GM13977 (cell line): ENCODE results near the gene EIF4G1.

Experiments used
- DNase-seq: peaks from one replicate; pipeline ENCODE4 v3.0.0; 2012; ENCODE audit warnings: low spot score
- in situ Hi-C: fragments of 300-500 bp; cut with MboI; formaldehyde crosslinking; loops from one replicate; pipeline ENCODE4 v1.12.0; 2022; ENCODE audit warnings: low sequenced_read_pairs, low pct_unique_long_range_greater_than_20kb, mixed read lengths, inconsistent platforms; ENCODE audit not compliant: unreplicated experiment
- TF ChIP-seq, protein P1 (sequence below): IDR thresholded peaks from 2 replicates; pipeline ENCODE4 v1.5.1; 2012; ENCODE audit warnings: mild to moderate bottlenecking, control low read depth; ENCODE audit not compliant: insufficient read depth; ENCODE audit errors: extremely low read depth, missing control alignments

Gene EIF4G1

DNA sequence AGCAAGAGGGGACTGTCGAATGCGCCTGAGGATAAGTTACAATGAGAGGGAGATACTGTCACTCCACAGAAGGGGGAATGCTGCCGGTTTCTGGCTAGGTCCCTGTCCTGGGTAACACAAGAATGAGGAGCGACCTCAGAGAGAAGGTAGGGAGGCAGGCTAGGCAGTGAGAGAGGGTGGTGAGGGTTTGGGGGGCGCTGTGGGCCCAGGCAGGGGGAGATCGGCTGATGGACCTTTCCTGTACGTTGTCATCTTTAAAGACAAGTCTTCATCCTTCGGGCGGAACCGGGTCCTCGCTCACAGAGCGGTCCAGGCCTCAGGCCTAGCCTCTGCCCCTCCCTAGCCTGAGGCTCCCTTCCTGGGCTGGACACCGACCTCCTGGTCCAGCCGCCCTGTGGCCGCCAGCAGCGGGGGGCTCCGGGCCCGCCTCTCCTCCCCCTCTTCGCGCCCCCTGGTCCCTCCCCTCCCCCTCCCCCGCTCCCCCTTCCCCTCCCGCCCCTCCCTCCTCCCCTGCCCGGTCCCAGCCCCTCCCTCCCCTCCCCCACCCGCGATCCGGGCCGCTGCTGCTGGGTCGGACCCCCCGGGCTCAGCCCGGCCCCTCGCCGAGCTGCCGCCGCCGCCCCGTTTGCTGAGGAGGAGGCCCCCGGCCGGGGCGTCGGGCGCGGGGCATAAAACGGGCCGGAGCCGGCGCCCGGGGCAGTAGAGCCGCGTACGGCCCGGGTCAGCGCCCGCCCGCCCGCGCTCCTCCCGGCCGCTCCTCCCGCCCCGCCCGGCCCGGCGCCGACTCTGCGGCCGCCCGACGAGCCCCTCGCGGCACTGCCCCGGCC, 65.2 kb downstream of the EIF4G1 start, which contains the start of gene CHRD:
TSS of gene CHRD (plus strand) at position 697 of the 827 bp plus-strand sequence. CDS start 265 bp downstream, outside the sequence.
- no peak for DNase-seq
- TF ChIP-seq, protein P1, sequence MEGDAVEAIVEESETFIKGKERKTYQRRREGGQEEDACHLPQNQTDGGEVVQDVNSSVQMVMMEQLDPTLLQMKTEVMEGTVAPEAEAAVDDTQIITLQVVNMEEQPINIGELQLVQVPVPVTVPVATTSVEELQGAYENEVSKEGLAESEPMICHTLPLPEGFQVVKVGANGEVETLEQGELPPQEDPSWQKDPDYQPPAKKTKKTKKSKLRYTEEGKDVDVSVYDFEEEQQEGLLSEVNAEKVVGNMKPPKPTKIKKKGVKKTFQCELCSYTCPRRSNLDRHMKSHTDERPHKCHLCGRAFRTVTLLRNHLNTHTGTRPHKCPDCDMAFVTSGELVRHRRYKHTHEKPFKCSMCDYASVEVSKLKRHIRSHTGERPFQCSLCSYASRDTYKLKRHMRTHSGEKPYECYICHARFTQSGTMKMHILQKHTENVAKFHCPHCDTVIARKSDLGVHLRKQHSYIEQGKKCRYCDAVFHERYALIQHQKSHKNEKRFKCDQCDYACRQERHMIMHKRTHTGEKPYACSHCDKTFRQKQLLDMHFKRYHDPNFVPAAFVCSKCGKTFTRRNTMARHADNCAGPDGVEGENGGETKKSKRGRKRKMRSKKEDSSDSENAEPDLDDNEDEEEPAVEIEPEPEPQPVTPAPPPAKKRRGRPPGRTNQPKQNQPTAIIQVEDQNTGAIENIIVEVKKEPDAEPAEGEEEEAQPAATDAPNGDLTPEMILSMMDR, result no peak
- in situ Hi-C loops, result no loop called here

DNA sequence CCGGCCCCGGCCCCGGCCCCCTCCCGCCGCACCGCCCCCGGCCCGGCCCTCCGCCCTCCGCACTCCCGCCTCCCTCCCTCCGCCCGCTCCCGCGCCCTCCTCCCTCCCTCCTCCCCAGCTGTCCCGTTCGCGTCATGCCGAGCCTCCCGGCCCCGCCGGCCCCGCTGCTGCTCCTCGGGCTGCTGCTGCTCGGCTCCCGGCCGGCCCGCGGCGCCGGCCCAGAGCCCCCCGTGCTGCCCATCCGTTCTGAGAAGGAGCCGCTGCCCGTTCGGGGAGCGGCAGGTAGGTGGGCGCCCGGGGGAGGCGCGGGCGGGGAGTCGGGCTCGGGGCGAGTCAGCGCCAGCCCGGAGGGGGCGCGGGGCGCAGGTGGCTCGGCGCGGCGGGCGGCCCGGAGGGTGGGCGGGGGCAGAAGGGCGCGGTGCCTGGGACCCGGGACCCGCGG, 65.8 kb downstream of the EIF4G1 start:
- DNase-seq, result peak; percentile 75
- TF ChIP-seq, protein P1, result no peak
- in situ Hi-C loops, result no loop called here

DNA sequence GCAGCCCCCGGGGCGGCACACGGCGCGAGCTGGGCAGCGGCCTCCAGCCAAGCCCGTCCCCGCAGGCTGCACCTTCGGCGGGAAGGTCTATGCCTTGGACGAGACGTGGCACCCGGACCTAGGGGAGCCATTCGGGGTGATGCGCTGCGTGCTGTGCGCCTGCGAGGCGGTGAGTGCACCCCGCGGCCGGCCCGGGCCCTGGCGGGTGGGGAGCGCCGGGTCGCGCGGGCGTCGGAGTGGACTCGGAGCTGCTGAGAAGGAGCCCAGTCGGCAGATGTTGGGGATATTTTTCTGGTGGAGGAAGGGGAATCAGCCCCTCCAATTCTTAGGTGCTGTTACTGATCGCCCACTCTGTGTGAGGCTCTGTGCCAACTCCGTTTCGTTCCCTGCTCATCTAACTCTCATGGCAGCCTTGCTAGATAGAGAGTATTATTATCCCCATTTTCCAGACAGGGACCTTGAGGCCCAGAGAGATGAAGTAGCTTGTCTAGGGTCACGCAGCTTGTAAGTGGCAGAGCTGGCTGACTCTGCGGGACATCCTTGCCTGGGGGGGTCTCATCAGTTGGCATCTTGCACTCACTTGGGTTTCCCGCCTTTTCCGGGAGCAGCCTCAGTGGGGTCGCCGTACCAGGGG, 66.3 kb downstream of the EIF4G1 start:
- in situ Hi-C loops, result no loop called here
- peak; percentile 65 for DNase-seq
- TF ChIP-seq, protein P1, result no peak

DNA sequence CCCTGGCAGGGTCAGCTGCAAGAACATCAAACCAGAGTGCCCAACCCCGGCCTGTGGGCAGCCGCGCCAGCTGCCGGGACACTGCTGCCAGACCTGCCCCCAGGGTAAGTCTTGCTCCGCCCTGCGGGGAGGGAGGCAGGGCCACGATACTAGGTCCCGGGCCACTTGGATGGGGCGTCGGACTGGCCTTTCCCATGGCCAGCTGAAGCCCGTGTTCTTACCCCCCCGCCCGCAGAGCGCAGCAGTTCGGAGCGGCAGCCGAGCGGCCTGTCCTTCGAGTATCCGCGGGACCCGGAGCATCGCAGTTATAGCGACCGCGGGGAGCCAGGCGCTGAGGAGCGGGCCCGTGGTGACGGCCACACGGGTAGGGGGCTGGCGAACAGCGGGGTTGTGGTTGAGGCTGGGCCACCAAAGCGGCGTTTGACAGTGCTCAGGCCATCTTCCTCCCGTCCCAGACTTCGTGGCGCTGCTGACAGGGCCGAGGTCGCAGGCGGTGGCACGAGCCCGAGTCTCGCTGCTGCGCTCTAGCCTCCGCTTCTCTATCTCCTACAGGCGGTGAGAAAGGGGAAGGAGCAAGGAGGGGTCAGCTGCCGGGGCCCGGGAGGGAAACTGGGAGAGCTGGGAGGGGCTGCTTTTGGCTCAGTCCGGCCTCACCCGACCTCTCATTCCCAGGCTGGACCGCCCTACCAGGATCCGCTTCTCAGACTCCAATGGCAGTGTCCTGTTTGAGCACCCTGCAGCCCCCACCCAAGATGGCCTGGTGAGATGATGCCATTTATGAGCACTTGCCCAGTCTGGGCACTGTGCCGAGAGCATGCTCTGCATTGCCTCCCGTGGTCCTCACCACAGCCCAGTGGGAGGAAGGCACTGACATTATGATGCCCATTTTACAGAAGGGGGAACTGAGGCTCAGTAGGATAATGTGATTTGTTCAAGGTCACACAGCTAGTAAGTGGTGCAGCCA, 67.1 kb downstream of the EIF4G1 start:
- DNase-seq, result no peak
- in situ Hi-C loops, result no loop called here
- TF ChIP-seq, protein P1, result no peak

DNA sequence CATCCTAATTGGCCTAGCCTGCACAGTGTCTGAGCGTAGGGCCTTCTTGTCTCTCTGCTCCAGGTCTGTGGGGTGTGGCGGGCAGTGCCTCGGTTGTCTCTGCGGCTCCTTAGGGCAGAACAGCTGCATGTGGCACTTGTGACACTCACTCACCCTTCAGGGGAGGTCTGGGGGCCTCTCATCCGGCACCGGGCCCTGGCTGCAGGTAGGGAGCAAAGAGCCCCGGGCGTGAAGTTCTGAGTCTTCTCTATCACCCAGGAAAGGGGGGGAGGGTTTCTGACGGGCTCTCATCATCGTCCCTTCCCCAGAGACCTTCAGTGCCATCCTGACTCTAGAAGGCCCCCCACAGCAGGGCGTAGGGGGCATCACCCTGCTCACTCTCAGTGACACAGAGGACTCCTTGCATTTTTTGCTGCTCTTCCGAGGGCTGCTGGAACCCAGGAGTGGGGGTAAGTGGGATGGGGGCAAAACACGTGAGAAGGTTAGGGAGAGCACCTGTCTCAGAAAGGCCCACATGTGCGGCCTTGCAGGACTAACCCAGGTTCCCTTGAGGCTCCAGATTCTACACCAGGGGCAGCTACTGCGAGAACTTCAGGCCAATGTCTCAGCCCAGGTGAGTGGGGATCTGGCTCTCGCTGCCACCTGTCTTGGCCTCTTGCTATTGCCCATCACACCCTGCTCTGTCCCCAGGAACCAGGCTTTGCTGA, 68.1 kb downstream of the EIF4G1 start:
- in situ Hi-C loops, result no loop called here
- TF ChIP-seq, protein P1, result no peak
- no peak for DNase-seq
